ENCODE data around the gene DVL1.
A peak's percentile ranks its signal among the peaks of the same experiment; 100 is the strongest.

Gene DVL1

DNA sequence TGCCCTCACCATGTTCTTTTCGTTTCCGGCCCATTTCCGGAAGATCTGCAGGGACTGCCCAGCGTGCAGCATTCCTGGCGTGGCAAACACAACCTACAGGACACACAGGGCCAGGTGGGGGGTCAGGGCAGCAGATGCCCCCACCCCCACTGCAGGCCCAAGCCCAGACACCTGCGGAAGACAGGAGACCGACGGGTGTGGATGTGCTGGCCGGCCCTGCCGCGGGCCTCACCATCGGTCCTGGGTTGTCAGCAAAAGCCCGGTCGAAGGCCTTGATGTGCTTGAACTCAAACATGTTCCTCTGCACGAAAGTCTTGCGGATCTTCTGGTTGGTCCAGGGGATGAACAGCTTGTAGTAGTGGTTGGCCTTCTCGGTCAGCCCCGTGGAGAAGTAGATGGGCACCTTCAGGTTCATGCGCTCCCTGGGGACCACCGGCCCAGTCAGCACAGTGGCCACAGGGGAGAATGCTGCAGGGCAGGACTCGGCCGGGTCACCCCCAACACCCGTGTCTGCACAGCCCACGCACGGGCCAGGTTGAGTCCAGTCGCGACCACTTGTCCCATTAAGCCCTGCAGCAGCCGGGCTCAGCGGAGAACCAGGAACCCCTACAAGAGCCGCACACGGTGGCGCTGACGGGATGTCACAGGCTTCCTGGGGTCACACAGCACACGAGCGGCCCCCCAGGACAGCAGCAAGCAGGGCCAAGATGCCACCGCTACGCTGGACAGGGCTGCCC, 35.5 kb downstream of the DVL1 start:
- TF ChIP-seq POLR2AphosphoS5 (IDR thresholded peaks at IDR 0.05; ENCODE audit: low read depth, low read length) (0 out of 2 replicates have a peak, but pooled peaks have one; percentile 10), FOXP2 (optimal IDR thresholded peaks at IDR 0.05; ENCODE audit: borderline replicate concordance, extremely low read depth, extremely low read length, insufficient read depth) (no peak), TAF1 (IDR thresholded peaks at IDR 0.05; ENCODE audit: borderline replicate concordance, insufficient read depth, low read length) (no peak), SIN3A (IDR thresholded peaks at IDR 0.05; ENCODE audit: borderline replicate concordance, insufficient read depth, low read length) (no peak)
- TF ChIP-seq, protein P1, sequence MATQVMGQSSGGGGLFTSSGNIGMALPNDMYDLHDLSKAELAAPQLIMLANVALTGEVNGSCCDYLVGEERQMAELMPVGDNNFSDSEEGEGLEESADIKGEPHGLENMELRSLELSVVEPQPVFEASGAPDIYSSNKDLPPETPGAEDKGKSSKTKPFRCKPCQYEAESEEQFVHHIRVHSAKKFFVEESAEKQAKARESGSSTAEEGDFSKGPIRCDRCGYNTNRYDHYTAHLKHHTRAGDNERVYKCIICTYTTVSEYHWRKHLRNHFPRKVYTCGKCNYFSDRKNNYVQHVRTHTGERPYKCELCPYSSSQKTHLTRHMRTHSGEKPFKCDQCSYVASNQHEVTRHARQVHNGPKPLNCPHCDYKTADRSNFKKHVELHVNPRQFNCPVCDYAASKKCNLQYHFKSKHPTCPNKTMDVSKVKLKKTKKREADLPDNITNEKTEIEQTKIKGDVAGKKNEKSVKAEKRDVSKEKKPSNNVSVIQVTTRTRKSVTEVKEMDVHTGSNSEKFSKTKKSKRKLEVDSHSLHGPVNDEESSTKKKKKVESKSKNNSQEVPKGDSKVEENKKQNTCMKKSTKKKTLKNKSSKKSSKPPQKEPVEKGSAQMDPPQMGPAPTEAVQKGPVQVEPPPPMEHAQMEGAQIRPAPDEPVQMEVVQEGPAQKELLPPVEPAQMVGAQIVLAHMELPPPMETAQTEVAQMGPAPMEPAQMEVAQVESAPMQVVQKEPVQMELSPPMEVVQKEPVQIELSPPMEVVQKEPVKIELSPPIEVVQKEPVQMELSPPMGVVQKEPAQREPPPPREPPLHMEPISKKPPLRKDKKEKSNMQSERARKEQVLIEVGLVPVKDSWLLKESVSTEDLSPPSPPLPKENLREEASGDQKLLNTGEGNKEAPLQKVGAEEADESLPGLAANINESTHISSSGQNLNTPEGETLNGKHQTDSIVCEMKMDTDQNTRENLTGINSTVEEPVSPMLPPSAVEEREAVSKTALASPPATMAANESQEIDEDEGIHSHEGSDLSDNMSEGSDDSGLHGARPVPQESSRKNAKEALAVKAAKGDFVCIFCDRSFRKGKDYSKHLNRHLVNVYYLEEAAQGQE (IDR thresholded peaks at IDR 0.05; ENCODE audit: insufficient read depth in 1 of 2, low read depth in 2 of 2, low read length in 2 of 2): no peak

DNA sequence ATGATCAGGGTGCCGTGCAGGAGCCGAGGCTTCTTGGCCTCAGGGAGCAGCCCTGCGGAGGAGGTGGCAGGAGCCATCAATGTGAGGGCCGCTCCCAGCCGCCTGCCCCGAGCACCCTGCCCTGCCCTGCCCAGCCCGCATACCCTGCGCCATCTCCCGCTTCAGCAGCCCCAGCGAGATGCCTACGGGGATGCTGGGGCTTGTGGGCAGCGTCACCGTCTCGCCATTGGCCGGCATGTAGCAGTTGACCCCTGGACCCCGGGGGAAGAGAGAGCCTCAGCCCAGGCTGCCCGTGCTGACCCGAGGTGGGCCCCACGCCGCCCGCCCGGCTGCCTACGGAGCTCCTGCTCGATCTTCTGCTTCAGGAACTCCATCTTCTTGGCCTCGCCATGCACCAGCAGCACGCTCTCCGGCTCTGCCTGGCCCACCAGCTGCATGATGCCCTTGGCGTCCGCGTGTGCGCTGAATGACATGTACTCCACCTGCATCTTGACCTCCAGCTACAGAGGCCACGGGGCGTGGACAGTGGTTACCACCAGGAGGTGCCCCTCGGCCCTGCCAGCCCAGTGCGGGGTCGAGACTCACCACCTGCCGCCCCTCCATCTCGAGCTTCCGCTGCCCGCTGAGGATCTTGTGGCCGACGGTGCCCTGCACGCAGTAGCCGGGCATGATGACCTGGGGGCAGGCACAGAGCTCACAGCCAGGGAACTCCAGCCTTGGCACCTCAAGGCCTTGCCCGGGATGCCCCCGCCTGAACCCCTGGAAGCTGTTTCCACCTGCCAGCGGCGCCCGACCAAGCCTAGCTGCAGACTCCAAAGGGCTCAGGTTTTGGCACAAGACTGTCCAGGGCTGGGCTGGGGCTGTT, 36.5 kb downstream of the DVL1 start:
- TF ChIP-seq TAF1 (IDR thresholded peaks at IDR 0.05; ENCODE audit: borderline replicate concordance, insufficient read depth, low read length): no peak

DNA sequence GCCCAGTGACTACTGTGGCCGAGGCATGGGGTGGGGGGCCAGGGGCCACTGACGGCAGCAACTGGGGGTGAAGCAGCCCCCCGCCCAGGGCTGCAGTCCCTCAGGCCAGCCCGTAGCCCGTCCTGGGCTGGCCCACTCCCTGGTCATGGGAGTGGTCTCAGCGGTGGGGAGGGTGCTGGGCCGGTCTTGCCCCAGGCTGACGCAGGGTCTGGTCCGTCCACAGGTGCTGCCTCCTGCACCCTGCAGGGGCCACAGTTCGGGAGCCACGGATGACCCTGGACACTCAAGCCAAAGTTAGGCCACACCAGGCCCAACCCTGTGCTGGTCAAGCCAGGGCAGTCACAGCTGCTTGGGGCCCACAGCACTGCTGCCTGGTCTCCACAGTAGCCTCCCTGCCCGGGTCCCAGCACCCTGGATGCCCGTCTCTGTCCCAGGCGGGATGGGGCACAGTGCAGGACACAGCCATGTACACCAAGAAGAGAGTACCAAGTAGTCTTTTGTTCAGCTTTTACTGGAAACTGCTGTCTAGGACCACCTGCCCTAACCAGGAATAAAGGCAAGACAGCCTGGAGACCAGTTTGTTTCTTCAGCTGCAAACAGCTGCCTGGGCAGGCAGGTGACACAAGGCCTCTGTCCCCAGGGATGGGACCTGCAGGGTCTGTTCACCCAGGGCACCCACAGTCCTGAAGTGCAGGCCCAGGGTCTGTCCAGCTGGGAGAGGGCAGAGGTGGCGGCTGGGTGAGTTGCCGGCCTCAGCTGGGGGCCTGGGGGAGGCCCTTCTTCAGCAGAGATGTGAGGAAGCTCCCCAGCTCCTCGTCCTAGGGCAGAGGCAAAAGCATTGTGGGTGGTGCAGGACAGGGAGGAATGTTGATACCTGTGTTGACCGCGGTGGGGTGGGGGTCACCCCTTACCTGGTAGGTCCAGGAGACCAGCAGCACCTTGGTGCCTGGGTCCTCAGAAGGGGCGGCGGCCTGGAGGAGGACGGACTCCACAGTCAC, 37.8 kb downstream of the DVL1 start:
- TF ChIP-seq, protein P1 (IDR thresholded peaks at IDR 0.05; ENCODE audit: insufficient read depth in 1 of 2, low read depth in 2 of 2, low read length in 2 of 2): no peak
- TF ChIP-seq SIN3A (IDR thresholded peaks at IDR 0.05; ENCODE audit: borderline replicate concordance, insufficient read depth, low read length): no peak
- no peak; the same call in 1 of the 2 replicates for TF ChIP-seq POLR2AphosphoS5 (IDR thresholded peaks at IDR 0.05; ENCODE audit: low read depth, low read length)
- no peak for TF ChIP-seq TAF1 (IDR thresholded peaks at IDR 0.05; ENCODE audit: borderline replicate concordance, insufficient read depth, low read length)
- no peak for TF ChIP-seq FOXP2 (optimal IDR thresholded peaks at IDR 0.05; ENCODE audit: borderline replicate concordance, extremely low read depth, extremely low read length, insufficient read depth)

DNA sequence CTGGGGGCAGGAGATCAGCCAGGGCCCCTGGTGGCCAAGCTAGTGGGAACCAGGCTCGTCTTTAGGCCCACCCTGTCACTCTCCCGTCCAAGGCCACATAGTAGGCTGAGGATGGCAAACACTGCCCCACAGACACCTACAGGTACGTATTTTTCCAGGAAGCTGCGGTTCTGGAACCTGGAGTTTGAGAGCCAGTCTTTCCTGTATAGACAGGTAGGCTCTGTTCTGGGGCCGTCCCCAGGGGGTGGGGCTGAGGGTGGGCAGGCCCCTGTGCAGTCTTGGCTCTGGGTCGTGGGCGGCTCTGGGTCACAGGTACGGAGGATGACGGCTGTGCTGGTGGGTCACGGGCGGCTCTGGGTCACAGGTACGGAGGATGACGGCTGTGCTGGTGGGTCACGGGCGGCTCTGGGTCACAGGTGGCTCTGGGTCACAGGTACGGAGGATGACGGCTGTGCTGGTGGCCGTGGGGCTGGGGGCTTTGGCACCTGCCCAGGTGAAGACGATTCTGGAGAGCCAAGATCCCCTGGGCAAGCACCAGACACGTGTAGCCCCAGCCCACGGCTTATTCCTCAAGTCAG, 38.7 kb downstream of the DVL1 start:
- TF ChIP-seq, protein P1 (IDR thresholded peaks at IDR 0.05; ENCODE audit: insufficient read depth in 1 of 2, low read depth in 2 of 2, low read length in 2 of 2): no peak
- TF ChIP-seq TAF1 (IDR thresholded peaks at IDR 0.05; ENCODE audit: borderline replicate concordance, insufficient read depth, low read length) (no peak), SIN3A (IDR thresholded peaks at IDR 0.05; ENCODE audit: borderline replicate concordance, insufficient read depth, low read length) (no peak), FOXP2 (optimal IDR thresholded peaks at IDR 0.05; ENCODE audit: borderline replicate concordance, extremely low read depth, extremely low read length, insufficient read depth) (no peak), POLR2AphosphoS5 (IDR thresholded peaks at IDR 0.05; ENCODE audit: low read depth, low read length) (no peak)

DNA sequence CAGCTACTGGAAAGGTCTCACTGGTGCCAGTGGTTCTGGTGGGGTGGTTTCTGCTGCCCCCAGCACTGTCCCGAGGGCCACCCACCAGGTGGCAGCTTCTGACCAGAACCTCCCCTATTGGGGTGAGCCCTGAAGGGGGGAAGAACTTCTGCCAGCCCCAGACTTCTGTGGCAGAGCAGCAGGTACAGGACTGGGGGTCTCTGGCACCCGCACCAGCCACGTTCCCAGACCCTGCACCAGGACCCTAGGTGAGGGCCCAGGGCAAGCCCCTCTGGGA, 39.2 kb downstream of the DVL1 start:
- TF ChIP-seq SIN3A (IDR thresholded peaks at IDR 0.05; ENCODE audit: borderline replicate concordance, insufficient read depth, low read length) (no peak), TAF1 (IDR thresholded peaks at IDR 0.05; ENCODE audit: borderline replicate concordance, insufficient read depth, low read length) (no peak), FOXP2 (optimal IDR thresholded peaks at IDR 0.05; ENCODE audit: borderline replicate concordance, extremely low read depth, extremely low read length, insufficient read depth) (no peak), POLR2AphosphoS5 (IDR thresholded peaks at IDR 0.05; ENCODE audit: low read depth, low read length) (no peak)
- TF ChIP-seq, protein P1 (IDR thresholded peaks at IDR 0.05; ENCODE audit: insufficient read depth in 1 of 2, low read depth in 2 of 2, low read length in 2 of 2): no peak
